Activated CD4-positive, alpha-beta T cell treated with anti-CD3 and anti-CD28 coated beads, Interleukin-2, amount 50 U/mL, for 48 hours (primary cell): ENCODE data around the gene NPRL2.

Experiments used
- DNase-seq, 2 experiments: peaks; one replicate each; pipeline ENCODE4 v3.0.0-alpha.2; 2020

The NPRL2 gene

DNA sequence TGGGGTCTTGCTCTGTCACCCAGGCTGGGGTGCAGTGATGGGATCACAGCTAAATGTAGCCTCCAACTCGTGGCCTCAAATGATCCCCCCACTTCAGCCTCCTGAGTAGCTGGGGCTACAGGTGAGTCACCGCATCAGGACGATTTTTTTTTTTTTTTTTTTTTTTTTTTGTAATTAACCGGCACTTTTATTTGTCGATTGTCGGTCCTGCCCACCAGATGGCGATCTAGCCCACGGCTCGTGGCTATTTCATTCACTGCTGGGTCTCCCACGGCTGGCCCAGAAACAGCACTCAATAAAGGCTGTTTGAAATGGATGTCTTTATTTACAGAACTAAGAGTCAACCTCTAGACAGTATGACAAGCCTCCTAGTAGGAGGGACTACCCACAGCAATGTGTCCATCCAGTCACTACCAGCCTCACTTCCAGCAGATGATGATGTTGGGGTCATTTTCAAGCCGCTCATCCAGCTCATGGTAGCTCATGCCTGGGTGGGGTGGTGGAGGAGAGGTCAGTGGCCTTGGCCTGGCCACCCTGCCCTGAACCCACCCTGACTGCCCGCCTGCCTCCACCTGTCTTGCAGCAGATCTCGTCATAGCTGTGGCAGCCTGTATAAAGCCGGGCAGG is 3.3 kb downstream of the NPRL2 start:
- DNase-seq, result peak; percentile 71 to 79

DNA sequence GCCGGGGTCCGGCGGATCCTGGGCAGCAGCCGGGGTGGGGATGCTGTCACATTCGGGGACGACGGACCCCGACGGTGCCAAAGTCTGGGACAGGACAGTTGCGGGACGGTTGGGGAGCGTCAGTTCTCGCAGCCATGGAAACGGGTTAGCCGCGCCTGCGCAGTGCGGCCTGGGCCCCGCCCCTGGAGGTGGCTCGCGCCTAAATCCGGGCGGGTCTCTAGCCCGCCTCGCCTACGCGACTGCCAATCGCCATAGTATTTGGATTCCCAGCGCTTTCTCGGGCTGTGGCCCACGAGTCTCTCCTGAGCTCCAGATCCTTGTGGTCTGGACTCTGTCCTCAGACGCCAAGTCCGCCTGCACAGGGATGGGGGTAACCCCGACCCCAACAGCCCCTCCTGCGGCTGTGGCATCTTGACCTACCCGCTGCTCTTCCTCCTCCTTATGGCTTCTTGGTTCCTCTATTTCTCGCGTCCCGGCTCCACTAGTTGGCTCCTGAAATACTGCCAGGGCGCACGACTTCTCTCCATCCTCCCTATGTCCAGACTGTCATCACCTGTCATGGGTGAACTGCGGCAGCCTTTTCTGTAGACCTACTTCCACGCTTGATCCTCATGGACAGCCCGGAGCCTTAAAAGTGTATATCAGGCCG is 4.9 kb downstream of the NPRL2 start, which contains the start of gene ZMYND10:
Gene ZMYND10, minus strand, starts transcription at position 147 of the 649 bp plus-strand sequence. CDS start 153 bp downstream, outside the sequence.
- peak; percentile 79 to 85 for DNase-seq

DNA sequence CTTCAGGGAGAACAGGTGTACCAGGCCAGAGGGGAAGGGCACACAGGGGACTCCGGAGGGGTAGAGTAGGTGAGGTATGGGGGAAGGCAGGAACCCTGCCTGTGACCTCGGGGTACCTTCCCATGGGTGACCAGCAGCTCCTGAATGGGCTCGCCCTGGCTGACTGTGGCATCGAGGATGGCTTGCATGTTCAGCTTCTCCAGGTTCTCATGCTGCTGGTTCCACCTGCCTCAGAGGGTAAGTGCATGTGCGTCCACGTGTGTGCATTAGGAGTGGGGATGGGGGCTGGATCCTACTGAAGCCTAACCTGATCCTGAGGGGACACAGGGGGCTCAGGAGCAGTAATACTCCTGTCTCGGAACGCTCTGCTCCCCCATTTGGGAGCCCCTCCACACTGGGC is 5.6 kb downstream of the NPRL2 start:
- no peak for DNase-seq

DNA sequence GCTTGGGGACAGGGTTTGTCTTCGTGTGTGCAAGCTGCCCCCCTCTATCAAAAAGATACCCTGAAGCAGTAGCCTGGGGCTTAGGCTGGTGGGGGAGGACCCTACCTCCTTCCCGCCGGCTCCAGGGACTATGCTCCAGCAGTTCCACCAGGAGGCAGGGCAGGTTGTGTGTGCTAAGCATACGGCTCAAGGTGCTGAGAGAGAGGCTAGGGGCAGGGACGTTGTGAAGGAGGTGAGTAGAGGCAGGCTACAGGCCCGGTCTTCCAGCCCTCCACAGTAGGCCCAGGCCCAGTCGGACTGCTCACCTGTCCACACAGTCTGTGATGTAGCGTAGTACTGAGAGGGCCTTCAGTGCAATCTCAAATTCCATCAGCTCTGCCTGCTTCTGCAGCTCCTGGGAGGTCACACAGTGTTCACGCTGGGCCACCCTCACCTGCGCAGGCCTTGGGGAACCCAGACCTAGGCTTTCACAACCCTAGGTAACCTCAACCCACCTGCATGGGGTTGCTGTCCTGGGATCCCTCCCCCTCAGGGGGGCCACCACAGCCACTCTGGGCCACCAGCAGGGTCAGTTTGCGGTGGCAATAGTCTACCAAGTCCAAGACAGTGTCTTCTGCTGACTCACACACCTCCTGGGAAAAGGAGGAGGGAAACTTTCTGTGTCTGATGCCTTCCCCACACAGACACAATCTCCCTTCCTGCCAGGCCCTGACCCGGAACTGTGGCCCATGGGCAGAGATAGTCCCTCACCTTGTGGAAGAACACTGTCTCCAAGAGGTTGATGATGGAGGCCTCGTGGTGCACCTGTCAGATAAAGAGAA is 7.6 kb downstream of the NPRL2 start:
- no peak for DNase-seq

DNA sequence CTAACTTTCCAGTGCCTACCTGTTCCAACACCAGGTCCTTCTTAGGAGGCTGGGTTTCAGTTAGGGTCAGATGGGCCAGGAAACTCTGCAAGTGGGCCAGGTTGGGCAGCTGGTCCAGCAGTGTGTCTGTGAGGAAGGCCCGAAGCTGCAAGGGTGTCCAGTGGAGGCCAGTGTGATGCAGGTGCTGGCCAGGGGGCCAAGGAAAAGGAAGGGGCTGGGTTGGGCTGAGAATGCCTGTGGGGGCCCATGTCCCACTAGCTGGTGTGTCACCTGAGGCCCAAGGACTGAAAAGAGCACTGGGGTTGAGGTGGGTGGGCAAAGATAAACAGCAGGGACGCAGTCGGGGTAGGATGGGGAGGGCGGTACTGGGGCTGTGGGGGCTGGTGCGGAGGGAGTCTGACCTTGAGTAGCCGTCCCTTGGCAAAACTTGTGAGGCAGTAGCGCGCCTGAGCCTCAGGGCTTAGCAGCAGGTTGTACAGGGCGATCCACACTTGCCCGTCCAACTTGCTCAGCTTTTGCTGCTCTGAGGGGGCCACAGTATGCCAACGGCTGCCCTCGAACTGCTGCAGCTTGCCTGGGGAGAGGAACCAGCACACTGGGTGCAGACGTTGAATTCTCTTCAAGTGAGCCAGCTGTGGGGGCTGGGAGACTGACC is 8.5 kb downstream of the NPRL2 start:
- no peak for DNase-seq

DNA sequence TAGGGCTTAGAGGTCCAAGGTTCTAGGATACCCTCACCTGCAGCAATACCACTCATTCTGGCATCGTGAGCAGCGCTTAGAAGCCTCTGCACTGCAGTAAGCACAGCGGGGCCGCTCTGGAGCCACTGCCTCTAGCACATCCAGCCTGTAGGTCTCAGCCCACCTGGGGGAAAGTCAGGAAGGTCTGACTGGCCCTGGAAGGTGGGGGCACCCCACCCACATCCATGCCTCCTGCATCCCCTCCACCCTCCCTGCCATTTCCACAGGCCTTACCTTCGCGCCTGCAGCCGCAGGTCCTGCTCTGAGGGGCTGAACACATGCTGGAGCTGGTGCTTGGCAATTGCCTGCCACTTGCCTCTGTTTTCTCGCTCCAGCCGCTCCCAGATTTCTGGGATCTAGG is 9.0 kb downstream of the NPRL2 start:
- DNase-seq, result no peak

DNA sequence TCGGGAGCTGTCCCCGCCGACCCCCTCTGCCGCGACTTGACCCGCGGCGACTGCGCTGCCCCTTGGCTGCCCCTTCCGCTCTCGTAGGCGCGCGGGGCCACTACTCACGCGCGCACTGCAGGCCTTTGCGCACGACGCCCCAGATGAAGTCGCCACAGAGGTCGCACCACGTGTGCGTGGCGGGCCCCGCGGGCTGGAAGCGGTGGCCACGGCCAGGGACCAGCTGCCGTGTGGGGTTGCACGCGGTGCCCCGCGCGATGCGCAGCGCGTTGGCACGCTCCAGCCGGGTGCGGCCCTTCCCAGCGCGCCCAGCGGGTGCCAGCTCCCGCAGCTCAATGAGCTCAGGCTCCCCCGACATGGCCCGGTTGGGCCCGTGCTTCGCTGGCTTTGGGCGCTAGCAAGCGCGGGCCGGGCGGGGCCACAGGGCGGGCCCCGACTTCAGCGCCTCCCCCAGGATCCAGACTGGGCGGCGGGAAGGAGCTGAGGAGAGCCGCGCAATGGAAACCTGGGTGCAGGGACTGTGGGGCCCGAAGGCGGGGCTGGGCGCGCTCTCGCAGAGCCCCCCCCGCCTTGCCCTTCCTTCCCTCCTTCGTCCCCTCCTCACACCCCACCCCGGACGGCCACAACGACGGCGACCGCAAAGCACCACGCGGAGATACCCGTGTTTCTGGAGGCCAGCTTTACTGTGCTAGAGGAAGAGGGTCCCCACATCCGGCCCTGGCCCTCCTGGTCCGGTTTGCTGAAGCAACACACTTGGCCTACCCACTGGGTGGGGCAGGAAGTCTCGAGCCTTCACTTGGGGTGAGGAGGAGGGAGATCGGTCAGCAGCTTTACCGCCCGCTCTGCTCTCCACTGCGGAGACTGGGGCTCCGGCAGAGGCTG is 9.9 kb downstream of the NPRL2 start, which contains the start of gene RASSF1:
Gene RASSF1, minus strand, starts transcription at position 389 of the 882 bp plus-strand sequence. Its CDS starts 31 bp downstream, at position 358.
- peak; percentile 78 to 86 for DNase-seq

DNA sequence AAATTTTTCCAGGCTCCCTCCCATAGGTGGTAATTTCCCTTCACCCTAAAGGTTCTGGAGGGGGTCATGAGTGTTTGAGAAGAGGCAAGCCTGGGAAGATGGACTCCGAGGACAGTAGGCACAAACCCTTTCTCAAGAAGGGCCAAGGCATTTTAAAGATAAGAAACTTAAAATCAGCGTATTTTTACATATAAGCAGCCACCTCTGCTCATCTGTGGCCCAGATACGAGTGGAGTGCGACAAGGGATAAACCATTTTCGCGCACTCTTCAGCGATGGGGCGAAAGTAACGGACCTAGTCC is 10.5 kb downstream of the NPRL2 start:
- no peak for DNase-seq

DNA sequence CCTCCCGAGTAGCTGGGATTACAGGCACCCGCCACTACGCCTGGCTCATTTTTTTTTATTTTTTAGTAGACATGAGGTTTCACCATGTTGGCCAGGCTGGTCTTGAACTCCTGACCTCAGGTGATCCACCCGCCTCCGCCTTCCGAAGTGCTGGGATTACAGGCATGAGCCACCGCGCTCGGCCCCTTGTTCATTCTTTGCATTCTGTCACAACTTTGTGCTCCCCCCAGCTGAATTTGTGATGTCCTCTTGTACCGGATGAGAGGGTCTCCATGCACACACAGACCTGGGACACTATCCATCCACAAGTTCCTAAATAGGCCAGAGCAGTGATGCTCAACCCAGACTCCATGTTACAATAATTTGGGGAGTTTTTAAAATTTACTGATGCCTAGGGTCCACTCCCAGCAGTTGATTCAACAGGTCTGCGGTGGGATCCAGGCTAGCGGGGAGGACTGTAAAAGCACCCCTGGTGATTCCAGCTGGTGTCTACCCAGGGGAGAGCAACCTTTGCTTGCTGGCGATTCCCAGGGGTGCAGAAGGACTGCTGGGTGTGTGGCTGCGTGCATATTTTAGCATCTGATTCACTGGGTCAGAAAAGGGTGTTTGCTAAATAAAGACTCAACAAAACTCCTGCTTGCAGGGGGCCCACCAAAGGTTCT is 11.0 kb downstream of the NPRL2 start:
- no peak for DNase-seq

DNA sequence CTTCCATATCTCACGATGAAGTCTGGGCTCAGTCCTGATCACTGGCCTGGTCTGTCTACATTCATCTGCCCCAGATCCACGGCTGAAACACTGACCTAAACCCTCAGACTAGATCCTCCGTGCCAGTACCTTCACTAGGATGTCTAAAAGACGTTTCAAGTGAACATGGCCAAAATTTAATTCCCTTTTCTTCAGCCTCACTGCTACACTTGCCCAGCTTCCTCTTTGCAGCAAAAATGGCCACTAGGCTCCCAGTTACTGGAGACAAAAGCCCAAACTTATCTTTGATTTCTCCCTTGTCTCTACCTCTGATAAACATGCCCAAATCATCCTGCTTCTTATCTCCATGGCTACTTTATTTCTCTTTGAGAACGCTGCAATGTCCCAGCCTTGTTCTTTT is 11.6 kb downstream of the NPRL2 start:
- no peak for DNase-seq

DNA sequence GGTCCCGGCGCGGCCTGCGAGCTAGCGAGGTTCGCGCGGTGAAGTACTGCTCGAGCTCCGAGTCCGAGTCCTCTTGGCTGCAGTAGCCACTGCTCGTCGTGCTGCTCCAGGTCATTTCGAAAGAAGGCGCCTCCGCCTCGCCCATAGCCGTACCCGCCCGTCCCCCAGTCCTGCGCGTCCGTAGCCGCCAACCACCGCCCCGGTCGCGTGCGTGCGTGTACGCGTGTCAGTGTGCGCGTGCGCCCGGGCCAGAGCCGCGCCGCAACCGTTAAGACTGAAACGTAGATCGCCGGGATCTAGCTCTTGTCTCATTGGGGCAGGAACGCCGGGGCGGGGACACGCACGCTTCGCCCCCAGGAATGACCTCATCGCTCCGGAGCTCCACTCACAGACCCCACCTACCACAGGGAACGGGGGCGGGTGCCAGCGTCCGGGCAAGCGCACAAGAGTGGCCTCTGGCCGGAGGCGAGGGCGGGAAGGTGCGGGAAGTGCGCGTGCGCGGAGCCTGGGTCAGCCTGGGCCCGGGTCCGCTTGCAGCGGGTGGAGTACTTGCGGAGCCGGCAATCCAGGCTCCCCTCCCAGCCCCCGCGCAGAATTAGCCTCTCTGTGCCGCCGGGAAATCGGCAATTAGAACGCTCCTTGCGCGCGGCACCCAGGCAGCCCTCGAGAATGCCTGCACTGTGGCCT is 13.3 kb downstream of the NPRL2 start:
- peak; percentile 98 to 99 for DNase-seq

DNA sequence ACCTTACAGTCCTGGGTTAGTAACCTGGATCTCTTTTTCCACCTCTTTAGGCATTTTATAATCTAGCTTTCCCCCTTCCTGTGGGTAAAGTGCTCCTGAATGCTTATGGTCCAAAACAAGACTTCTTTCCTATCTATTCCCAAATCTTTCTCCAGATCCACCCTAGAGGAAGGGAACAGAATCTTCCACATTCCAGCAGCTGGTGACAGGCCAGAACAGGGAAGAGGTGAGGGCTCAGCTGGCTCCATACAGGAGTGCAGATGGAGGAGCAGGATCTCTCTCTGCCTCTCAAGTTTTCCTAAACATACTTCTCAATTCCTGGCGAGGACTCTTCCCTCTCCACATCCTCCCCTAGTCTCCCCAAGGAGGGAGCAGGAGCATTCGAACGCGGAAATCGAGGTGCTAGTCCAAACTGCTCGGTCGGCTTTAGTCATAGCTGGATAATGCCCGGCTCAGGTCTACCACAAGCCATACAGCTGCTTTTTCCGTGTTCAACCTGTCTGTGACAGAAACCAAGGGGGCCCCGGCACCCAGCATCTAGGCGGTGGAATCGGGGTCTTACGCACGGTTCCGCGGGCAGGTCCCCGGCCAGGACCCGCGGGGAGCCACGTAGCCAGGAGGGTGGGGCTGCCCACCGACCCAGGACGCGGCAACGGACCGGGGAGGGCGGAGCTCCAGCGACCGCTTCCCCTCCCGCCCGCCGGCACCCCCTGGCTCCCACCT is 14.0 kb downstream of the NPRL2 start:
- no peak for DNase-seq

DNA sequence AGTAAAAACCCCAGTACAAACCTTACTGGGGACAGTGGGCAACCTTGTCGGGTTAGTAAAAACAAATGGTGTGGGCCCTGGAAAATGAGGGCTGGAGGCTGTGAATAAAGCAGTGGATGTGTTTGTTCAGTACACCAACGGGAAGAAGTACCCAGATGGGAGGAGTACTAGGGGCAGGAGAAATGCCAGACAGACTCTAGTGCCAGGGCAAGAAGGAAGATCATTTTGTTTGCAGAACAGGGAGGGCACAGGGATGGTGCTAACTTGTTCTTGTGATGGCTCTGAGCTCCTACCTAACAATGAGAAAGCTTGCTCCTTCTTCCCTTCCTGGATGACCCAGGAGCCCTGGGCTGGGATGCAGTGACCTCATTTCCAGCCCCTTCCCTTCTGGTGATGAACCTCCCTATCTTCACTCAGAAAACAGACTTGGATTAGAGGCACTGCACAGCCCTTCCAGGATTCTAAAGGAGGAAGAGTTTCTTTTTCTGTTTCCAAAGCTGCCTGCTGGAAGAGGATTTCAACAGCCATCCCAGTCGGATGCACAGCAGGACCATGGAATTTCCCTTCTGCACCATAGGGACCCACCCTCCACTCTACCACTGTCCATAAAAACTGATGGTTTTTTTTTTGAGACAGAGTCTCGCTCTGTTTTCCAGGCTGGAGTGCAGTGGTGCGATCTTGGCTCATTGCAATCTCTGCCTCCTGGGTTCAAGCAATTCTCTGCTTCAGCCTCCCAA is 16.1 kb downstream of the NPRL2 start:
- no peak for DNase-seq

DNA sequence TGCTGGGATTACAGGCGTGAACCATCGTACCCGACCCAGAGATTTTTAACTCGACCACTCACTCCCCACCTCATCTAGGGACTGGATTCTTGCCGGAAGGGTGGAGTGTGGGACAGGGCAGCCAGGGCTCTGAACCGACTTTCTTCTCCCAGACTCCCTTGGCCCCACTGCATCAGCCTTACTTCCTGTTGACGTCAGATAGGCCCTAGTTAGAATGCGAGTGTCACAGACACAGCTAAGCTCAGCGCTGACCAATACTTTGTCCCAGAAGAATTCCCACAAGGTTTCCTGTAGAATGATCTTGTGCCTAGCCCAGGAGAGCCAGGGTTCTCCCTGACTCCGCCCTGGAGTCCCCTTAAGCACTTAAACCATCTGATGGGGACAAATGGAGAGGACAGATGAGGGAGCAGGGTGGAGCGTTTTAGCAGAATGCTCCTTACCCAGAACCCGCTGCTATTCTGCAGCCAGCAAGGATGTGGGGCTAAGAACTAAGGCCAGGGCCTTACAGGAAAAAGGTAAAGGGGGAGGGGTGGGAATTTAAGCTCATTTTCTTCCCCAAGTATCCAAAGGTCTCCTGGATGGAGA is 16.7 kb downstream of the NPRL2 start:
- DNase-seq, result no peak

DNA sequence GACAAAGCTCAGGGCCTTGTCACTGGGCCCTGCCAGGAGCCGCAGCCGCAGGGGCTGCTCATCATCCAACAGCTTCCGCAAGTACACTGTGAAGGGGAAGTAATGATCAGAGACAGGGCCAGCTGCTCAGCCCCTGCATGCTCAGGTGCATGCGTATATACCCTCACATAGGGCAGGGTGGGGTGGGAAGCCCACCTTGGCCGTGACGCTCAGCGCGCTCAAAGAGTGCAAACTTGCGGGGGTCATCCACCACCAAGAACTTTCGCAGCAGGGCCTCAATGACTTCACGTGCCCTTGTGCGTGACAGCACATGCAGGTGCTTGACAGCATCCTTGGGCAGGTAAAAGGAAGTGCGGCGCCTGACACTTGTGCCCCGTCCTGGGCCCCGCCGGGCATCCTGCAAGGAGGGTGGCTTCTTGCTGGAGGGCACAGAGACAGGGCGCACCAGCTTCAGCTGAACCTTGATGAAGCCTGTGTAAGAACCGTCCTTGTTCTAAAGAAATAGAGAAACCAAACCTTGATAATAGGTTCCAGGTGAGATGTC is 19.1 kb downstream of the NPRL2 start:
- no peak for DNase-seq

DNA sequence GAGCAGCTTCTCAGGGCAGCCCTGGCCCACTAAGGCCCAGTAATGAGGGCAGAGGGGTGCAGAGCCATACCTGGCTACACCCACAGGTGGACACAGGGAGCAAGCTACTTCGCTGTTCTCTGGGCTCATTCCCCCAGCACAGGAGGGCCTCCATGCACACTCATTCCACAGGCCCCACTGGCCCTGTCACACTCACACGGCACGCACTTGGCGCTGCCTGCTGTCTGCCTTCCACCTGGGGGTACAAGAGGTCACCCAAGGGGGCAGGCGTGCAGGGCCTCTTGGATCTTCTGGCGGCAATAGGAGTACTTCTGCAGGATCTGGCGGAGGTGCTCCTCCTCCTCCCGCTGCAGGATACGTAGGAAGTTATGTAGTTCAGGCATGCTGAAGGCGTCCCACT is 20.2 kb downstream of the NPRL2 start:
- no peak for DNase-seq

DNA sequence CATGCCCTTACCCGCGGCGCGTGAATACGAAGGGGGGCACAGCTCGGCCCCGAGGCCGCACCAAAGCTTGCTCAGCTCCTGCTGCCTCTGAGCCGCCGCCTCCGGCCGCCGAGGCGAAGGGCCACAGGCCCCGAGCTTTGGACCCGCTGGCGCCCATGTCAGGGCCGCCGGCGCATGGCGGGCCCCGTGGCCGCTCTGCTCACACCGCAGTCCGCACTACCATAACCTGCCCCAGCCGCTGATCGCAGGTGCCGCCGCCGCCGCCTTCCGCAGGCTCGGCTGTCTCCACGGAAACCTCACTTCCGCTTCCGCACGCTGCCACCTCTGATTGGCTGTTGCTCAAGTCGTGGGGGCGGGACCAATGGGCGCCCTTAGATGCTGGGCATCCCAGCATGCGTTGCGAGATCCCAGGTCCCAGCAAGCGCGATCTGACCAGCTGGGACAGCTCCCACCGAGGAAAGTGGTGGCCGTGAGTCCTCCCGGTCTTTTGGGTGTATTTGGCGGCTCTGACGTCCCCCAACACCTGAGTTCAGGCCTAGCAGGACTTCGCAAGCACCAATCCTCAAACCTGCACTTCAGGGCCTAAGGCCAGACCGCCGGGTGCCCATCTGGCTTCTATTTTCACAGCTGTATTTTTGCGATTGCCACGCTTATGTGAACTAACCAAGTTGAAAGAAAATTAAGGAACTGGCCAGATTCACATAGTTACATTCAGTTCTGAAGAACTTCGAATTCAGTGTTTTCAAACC is 22.5 kb downstream of the NPRL2 start, which contains the start of gene TUSC2:
Gene TUSC2, minus strand, starts transcription at position 281 of the 749 bp plus-strand sequence. Its CDS starts 124 bp downstream, at position 157.
- DNase-seq, result peak; percentile 96 to 97

DNA sequence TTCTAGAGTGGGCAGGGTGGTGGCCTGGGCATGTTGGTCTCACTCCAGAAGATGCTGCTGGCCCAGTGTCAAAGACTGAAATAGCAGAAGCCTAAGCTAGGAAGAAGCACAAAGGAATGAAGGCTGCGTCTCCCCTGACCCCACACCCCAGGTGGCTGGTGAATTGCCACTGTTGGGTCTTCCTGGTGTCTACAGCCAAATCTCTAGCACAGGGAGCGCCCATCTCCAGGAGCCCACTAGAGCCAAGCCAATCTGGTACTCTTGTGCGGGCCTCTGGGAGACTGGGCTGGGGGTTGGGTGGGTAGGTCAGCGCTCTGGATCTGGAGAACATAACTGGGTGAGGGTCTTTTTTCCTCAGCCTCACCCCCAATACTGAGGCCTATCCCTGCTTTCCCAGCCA is 23.4 kb downstream of the NPRL2 start:
- DNase-seq, result no peak
